NCI-H1105 treated with DMSO at 0.1 percent for 48 hours (cell line): ENCODE measurements around the gene SCART1.
"Not testable (repeated sequence)": the region's sequence is repeated elsewhere in the genome, so short reads cannot be mapped to it uniquely, and the experiment has no call there.

Experiments used
- DNase-seq: peaks from one replicate; lab custom pipeline; 2025; lab: John Stamatoyannopoulos, UW

The SCART1 gene

GRCh38 chr10:133474027-133474426 lies 20.3 kb downstream of the SCART1 start:
- DNase-seq = no peak

GRCh38 chr10:133474665-133475424 lies 21.1 kb downstream of the SCART1 start:
- DNase-seq = no peak

- DNase-seq = no peak
Observed at GRCh38 chr10:133475425-133475734, 21.6 kb downstream of the SCART1 start.

GRCh38 chr10:133475821-133476640 lies 22.3 kb downstream of the SCART1 start:
- DNase-seq = no peak

GRCh38 chr10:133476641-133476990 lies 22.9 kb downstream of the SCART1 start:
- DNase-seq = no peak

GRCh38 chr10:133481086-133481643 lies 27.4 kb downstream of the SCART1 start:
- DNase-seq = no peak

- no peak for DNase-seq
Observed at GRCh38 chr10:133481657-133482056, 27.9 kb downstream of the SCART1 start.

- DNase-seq = no peak
Observed at GRCh38 chr10:133484818-133485217, 31.1 kb downstream of the SCART1 start.

- DNase-seq = no peak
Observed at GRCh38 chr10:133487085-133487484, 33.3 kb downstream of the SCART1 start.

- DNase-seq = no peak
Observed at GRCh38 chr10:133488354-133488753, 34.6 kb downstream of the SCART1 start.

GRCh38 chr10:133489816-133490588 lies 36.3 kb downstream of the SCART1 start:
- DNase-seq = no peak

GRCh38 chr10:133493562-133493961 lies 39.8 kb downstream of the SCART1 start:
- DNase-seq = not testable (repeated sequence)

- DNase-seq = not testable (repeated sequence)
Observed at GRCh38 chr10:133497363-133497762, 43.6 kb downstream of the SCART1 start.

- not testable (repeated sequence) for DNase-seq
Observed at GRCh38 chr10:133499176-133499575, 45.4 kb downstream of the SCART1 start.

- DNase-seq = not testable (repeated sequence)
Observed at GRCh38 chr10:133500897-133501296, 47.2 kb downstream of the SCART1 start.

GRCh38 chr10:133509700-133510099 lies 56.0 kb downstream of the SCART1 start:
- DNase-seq = no peak

GRCh38 chr10:133511408-133511807 lies 57.7 kb downstream of the SCART1 start:
- DNase-seq = no peak

GRCh38 chr10:133511907-133512528 lies 58.3 kb downstream of the SCART1 start:
- no peak for DNase-seq

GRCh38 chr10:133515471-133515870 lies 61.7 kb downstream of the SCART1 start:
- no peak for DNase-seq

- DNase-seq = no peak
Observed at GRCh38 chr10:133516057-133516456, 62.3 kb downstream of the SCART1 start.

- DNase-seq = not testable (repeated sequence)
Observed at GRCh38 chr10:133518517-133518916, 64.8 kb downstream of the SCART1 start.
